Measurements from ENCODE around the gene POR.

Gene POR

DNA sequence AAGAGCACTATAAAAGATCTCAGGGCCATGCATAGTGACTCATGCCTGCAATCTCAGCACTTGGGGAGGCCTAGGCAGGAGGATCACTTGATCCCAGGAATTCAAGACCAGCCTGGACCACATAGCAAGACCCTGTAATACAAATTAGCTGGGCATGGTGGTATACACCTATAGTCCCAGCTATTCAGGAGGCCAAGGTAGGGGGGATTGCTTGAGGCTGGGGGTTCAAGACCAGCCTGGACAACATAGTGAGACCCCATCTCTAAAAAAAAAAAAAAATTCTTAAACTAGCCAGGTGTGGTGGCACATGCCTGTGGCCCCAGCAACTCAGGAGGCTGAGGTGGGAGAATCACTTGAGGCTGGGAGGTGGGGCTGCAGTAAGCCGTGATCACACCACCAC, 117.0 kb downstream of the POR start:
- H4K20me1 ChIP-seq (ENCODE audit: insufficient read depth, low read length), result no peaks in the 10 kb centered on the region
- no peak overlapping the region for H3K27ac ChIP-seq (ENCODE audit: low read length)
- H3K27me3 ChIP-seq (ENCODE audit: low read depth, low read length), result no peaks in the 10 kb centered on the region
- TF ChIP-seq EZH2phosphoT487 (IDR thresholded peaks at IDR 0.05; ENCODE audit: low read depth), result no peak
- H3K9ac ChIP-seq (ENCODE audit: low read length), result no peak overlapping the region
- H2AFZ ChIP-seq (ENCODE audit: low read depth, low read length), result no peak overlapping the region
- no peaks in the 10 kb centered on the region for H3K4me1 ChIP-seq (ENCODE audit: low read length)
- no peak overlapping the region for H3K4me2 ChIP-seq (ENCODE audit: low read length)
- no peaks in the 10 kb centered on the region for H3K79me2 ChIP-seq (ENCODE audit: low read length)
- H3K36me3 ChIP-seq (replicated peaks; ENCODE audit: low read depth, low read length), result no peaks in the 10 kb centered on the region
- H3K9me3 ChIP-seq (ENCODE audit: insufficient read depth, low read length), result no peaks in the 10 kb centered on the region
- H3K4me3 ChIP-seq (ENCODE audit: low read length), result no peak overlapping the region
